ENCODE data around the gene SYNE2. TPM values are rescaled to one million over a fixed set of nuclear protein-coding genes. Genes with fewer than 3 reads are reported as not detected.

SYNE2 gene
- polyA plus RNA-seq, 1 donor from 2014 or later: 18.1 TPM

GRCh38 chr14:63982629-63983028 is 129.8 kb downstream of the SYNE2 start:
- Mint-ChIP-seq H3K27ac (no peak overlapping the region), H3K36me3 (peaks cover 4% of the 10 kb centered on the region), H3K9me3 (no peaks in the 10 kb centered on the region)

DNA sequence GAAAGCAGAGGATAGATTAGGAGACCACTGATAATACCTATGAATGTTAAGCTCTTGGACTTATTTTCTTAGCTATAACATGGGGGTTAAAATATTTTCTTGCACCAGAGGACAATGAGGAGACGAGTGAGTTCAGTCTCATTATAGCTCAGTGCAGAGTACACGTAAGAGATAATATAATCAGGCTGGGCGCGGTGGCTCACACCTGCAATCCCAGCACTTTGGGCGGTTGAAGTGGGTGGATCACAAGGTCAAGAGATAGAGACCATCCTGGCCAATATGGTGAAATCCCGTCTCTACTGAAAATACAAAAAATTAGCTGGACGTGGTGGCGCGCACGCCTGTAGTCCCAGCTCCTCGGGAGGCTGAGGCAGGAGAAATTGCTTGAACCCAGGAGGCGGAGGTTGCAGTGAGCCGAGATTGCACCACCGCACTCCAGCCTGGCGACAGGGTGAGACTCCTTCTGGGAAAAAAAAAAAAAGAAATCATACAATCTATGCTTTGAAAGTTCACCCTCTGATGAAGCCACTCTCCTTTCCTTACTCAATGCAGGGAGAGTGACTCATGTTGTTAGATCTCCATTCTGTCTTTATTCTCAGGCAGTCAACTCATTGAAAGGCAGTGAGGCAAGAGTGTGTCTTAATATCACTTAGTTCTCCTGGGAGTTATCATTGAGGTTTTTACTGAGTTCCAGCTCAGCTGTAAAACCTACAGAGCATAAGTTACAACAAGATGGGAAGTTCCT is 134.2 kb downstream of the SYNE2 start:
- Mint-ChIP-seq H3K9me3 (no peaks in the 10 kb centered on the region), H3K4me1 (peaks cover 0 to 6% (median 4%) of the 10 kb centered on the region in 3 donors), H3K36me3 (peaks cover 4% of the 10 kb centered on the region), H3K4me3 (no peak overlapping the region), H3K27ac (no peak overlapping the region), H3K27me3 (no peaks in the 10 kb centered on the region)

More at GRCh38 chr14:63982629-63983028, 129.8 kb downstream of the SYNE2 start:
- Mint-ChIP-seq H3K27me3 (no peaks in the 10 kb centered on the region), H3K4me1 (no peaks in the 10 kb centered on the region), H3K4me3 (no peak overlapping the region)

DNA sequence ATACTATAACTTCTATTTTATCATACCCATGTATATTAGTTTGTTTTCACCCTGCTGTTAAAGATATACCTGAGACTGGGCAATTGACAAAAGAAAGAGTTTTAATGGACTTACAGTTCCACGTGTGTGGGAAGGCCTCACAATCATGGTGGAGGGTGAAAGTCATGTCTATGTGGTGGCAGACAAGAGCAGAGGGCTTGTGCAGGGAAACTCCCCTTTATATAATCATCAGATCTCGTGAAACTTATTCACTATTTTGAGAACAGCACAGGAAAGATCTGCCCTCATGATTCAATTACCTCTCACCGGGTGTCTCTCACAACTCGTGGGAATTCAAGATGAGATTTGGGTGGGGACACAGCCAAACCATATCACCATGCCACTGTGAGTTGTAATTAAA is 135.8 kb downstream of the SYNE2 start:
- no peak overlapping the region for H3K27ac Mint-ChIP-seq

DNA sequence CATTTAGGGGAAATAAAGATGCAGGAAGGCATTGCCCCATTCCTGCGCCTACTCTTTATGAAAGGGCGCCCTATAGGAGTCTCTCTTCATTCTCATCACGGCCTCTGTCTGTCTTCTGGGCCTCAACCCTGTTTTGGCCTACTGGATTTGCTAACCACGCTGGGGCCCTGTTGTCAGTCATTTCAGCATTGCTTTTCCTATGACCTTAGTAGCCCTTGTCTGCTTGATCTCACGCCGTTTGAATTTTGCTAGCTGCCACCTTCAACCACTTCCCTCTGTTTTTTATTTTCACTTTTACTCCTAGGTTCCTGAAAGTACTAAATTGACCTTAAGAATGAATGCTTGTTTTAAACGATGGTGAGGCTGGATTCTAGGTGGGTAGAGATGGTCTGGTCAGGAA is 139.0 kb downstream of the SYNE2 start:
- Mint-ChIP-seq H3K4me3 (peak overlapping the region in 1 of 4 donors; percentile 55), H3K4me1 (peaks cover 0 to 8% (median 6%) of the 10 kb centered on the region in 3 donors), H3K27ac (no peak overlapping the region), H3K9me3 (no peaks in the 10 kb centered on the region), H3K27me3 (no peaks in the 10 kb centered on the region), H3K36me3 (peaks cover 2% of the 10 kb centered on the region)

More for the DNA sequence above, 135.8 kb downstream of the SYNE2 start:
- Mint-ChIP-seq H3K9me3 (no peaks in the 10 kb centered on the region), H3K27me3 (no peaks in the 10 kb centered on the region), H3K36me3 (peaks cover 2% of the 10 kb centered on the region), H3K4me1 (peaks cover 0 to 8% (median 6%) of the 10 kb centered on the region in 3 donors), H3K4me3 (no peak overlapping the region)

GRCh38 chr14:63992858-63993257 is 140.1 kb downstream of the SYNE2 start:
- H3K27ac Mint-ChIP-seq: peak overlapping the region in 1 of 3 donors; percentile 65

DNA sequence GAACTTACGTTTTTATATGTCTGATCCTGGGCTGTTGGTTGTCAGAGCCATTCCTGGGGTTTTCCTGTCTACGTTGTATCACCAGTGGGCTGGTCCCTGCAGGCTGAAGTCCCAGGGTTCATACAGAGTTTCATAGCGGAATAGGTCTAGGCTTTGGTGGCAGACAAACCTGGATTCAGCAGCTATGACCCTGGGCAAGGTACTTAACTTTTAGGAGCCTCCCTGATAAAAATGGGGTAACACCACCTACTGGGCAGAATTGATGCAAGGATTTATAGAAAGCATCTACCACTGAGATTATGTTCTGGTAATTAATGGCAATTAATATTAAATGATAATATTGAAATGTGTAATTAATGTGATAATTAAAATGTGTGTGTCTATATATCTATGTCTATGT is 141.2 kb downstream of the SYNE2 start:
- H3K4me3 Mint-ChIP-seq: no peak overlapping the region
- H3K27ac Mint-ChIP-seq: no peak overlapping the region
- peaks cover 3% of the 10 kb centered on the region for H3K36me3 Mint-ChIP-seq
- peaks cover 0 to 8% (median 6%) of the 10 kb centered on the region in 3 donors for H3K4me1 Mint-ChIP-seq
- no peaks in the 10 kb centered on the region for H3K9me3 Mint-ChIP-seq
- no peaks in the 10 kb centered on the region for H3K27me3 Mint-ChIP-seq

More at GRCh38 chr14:63992858-63993257, 140.1 kb downstream of the SYNE2 start:
- Mint-ChIP-seq H3K4me1 (peaks cover 0 to 8% (median 6%) of the 10 kb centered on the region in 3 donors), H3K27me3 (no peaks in the 10 kb centered on the region), H3K36me3 (peaks cover 3% of the 10 kb centered on the region), H3K4me3 (no peak overlapping the region), H3K9me3 (no peaks in the 10 kb centered on the region)

GRCh38 chr14:63995285-63995684 is 142.5 kb downstream of the SYNE2 start:
- Mint-ChIP-seq H3K27me3 (no peaks in the 10 kb centered on the region), H3K9me3 (no peaks in the 10 kb centered on the region), H3K4me3 (no peak overlapping the region), H3K27ac (no peak overlapping the region), H3K36me3 (peaks cover 3% of the 10 kb centered on the region), H3K4me1 (peaks cover 0 to 8% (median 6%) of the 10 kb centered on the region in 3 donors)

DNA sequence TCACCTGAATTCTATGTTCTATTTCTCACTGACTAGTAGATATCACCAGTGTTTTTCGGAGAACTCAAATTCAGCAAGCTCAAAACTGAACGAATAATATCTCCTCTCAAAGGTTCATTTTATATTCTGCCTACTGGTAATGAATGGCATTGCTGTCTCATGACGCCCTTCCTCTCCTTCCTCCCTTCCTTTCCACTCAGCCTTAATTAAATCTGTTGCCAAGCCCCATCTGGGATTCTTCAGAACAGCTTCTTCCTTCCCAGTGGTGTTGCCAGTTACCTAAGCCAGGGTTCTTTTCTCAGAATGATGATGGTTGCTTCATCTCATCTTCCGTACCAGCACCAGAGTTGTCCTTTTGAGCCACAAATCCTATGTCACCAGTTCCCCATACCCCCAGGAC is 143.2 kb downstream of the SYNE2 start:
- no peak overlapping the region for H3K27ac Mint-ChIP-seq
- H3K36me3 Mint-ChIP-seq: peaks cover 7% of the 10 kb centered on the region
- H3K27me3 Mint-ChIP-seq: no peaks in the 10 kb centered on the region
- H3K4me1 Mint-ChIP-seq: peaks cover 0 to 8% (median 6%) of the 10 kb centered on the region in 3 donors
- H3K9me3 Mint-ChIP-seq: peaks cover 0 to 2% (median 0%) of the 10 kb centered on the region in 3 donors
- H3K4me3 Mint-ChIP-seq: no peak overlapping the region

DNA sequence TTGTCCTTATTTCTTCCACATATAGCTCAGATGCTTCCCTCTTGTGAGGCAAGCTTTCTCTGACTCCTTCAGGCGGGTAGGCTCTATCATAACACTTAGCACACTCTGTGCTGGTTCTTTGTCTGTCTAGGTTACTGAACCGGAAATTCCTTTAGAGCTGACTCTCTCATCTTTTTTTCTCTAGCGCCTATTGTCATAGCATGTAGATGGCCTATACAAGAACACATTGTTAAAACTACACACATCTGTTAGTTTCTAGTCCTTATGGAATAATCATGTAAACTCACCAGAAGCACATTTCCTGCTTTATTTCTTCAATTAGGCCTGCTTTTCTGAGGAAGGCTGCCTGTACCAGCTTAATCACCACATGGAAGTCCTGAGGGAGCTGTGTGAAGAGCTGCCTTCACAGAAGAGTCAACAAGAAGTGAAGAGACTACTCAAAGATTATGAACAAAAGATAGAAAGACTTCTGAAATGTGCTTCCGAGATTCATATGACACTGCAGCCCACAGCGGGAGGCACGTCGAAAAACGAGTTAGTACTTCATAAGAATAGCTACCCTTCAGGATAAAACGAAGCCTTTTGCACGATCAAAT is 143.9 kb downstream of the SYNE2 start:
- H3K4me3 Mint-ChIP-seq: no peak overlapping the region
- H3K27ac Mint-ChIP-seq: no peak overlapping the region
- H3K4me1 Mint-ChIP-seq: peaks cover 0 to 6% (median 3%) of the 10 kb centered on the region in 3 donors
- H3K9me3 Mint-ChIP-seq: peaks cover 0 to 2% (median 0%) of the 10 kb centered on the region in 3 donors
- no peaks in the 10 kb centered on the region for H3K27me3 Mint-ChIP-seq
- H3K36me3 Mint-ChIP-seq: peaks cover 7% of the 10 kb centered on the region

DNA sequence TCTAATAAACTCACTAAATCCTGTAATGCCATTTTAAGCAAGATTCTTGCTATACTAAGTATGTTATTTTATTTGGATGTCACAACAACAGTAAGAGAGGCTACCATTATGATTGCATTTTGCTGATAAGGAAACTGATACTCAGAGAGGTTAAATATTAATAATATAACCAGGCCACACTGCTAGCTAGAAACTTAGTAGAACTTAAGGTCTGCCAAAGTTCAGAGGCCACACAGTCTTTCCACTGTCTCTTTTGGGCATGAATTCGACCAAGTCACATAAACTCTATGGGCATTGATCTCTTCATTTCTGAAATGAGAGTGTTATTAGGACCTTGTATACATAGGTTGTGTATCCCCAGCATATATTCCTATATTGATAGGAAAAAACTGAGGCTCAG is 147.9 kb downstream of the SYNE2 start:
- H3K27me3 Mint-ChIP-seq: no peaks in the 10 kb centered on the region
- peaks cover 0 to 3% (median 2%) of the 10 kb centered on the region in 3 donors for H3K4me1 Mint-ChIP-seq
- peaks cover 0 to 2% (median 0%) of the 10 kb centered on the region in 3 donors for H3K9me3 Mint-ChIP-seq
- H3K36me3 Mint-ChIP-seq: peaks cover 8% of the 10 kb centered on the region
- no peak overlapping the region for H3K4me3 Mint-ChIP-seq
- no peak overlapping the region for H3K27ac Mint-ChIP-seq

- Mint-ChIP-seq H3K9me3 (no peaks in the 10 kb centered on the region), H3K36me3 (peaks cover 2% of the 10 kb centered on the region), H3K27ac (no peak overlapping the region), H3K4me1 (peaks cover 0 to 5% (median 0%) of the 10 kb centered on the region in 3 donors), H3K27me3 (no peaks in the 10 kb centered on the region), H3K4me3 (no peak overlapping the region)
Measured at GRCh38 chr14:64005822-64006221, 153.0 kb downstream of the SYNE2 start.

DNA sequence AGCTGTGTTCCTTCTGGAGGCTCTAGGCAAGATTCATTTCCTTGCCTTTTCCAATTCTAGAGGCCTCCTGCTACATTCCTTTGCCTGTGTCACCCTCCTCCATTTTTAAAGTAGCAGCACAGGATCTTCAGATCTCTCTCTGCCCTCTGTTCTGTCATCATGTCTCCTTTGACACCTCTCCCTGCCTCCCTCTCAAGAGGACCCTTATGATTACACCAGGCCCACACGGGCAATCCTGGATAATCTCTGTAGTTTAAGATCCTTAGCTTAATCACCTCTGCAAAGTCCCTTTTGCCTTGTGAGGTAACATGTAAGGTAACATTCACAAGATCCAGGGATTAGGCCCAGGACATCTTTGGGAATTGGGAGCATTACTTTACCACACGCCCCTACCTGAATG is 155.2 kb downstream of the SYNE2 start:
- H3K27me3 Mint-ChIP-seq: no peaks in the 10 kb centered on the region
- H3K9me3 Mint-ChIP-seq: no peaks in the 10 kb centered on the region
- H3K36me3 Mint-ChIP-seq: peaks cover 2% of the 10 kb centered on the region
- H3K4me3 Mint-ChIP-seq: no peak overlapping the region
- H3K27ac Mint-ChIP-seq: no peak overlapping the region
- H3K4me1 Mint-ChIP-seq: peaks cover 0 to 5% (median 0%) of the 10 kb centered on the region in 3 donors

DNA sequence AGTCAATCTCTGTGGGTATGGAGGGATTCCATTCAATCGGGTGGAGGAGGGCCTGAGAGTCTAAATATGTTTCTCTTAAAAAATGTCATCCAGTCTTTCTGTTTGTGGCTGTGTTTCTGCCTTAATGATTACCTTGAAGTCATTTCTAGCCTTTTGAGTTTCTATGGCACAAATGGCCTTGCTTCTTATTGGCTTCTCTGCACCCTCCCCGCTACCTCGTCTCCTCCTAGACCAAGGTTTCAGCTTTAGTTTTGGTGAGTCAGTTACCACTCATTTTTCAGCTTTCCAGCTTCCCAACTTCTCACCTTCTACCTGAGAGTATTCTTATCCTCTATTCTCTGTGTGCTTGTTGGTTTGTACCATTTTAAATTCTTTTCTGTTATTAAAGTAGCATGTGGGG is 159.2 kb downstream of the SYNE2 start:
- H3K27ac Mint-ChIP-seq: no peak overlapping the region
- peaks cover 4% of the 10 kb centered on the region for H3K36me3 Mint-ChIP-seq
- H3K9me3 Mint-ChIP-seq: no peaks in the 10 kb centered on the region
- H3K27me3 Mint-ChIP-seq: no peaks in the 10 kb centered on the region
- no peak overlapping the region for H3K4me3 Mint-ChIP-seq
- no peaks in the 10 kb centered on the region for H3K4me1 Mint-ChIP-seq

DNA sequence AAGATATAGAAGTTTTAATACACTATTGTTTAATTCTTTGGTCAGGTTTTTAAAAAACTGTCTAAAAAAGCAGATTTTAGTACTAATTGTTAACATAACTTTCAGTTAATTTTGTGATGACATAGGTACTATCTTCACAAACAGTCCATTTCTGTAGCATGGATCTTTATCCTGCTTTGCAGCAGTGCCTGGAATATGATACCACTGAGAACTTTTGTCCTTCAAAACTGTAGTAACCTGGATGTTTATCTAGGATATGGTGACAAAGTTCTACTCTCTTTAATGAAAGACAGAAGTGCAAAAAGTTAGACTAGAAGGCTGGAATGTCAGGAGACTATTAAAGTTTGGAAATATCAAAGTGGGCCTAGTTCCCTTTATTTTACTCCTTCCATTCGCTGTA is 159.9 kb downstream of the SYNE2 start:
- no peak overlapping the region for H3K4me3 Mint-ChIP-seq
- H3K36me3 Mint-ChIP-seq: peaks cover 4% of the 10 kb centered on the region
- no peaks in the 10 kb centered on the region for H3K27me3 Mint-ChIP-seq
- H3K27ac Mint-ChIP-seq: no peak overlapping the region
- H3K9me3 Mint-ChIP-seq: no peaks in the 10 kb centered on the region
- no peaks in the 10 kb centered on the region for H3K4me1 Mint-ChIP-seq

DNA sequence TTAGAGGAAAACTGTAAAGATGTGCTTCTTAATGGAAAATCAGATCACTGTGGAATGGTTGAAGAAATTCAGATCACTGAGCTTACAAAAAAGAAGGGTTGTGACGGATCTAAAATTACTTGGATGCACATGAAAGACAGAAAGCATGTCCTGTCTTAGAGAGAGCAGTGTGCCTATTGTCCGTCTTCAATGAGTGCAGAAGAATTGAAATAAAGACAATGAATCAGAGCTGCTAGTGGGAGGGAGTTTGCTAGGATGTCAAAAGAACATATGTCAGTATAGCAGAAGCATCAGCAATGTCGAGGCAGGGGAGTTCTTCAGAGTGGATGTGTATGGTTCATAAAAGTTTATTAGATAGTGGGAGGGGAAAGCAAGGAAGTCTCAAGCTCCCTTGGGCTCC is 172.7 kb downstream of the SYNE2 start:
- no peak overlapping the region for H3K27ac Mint-ChIP-seq
- no peaks in the 10 kb centered on the region for H3K27me3 Mint-ChIP-seq
- no peaks in the 10 kb centered on the region for H3K4me1 Mint-ChIP-seq
- H3K36me3 Mint-ChIP-seq: peaks cover 2% of the 10 kb centered on the region
- no peak overlapping the region for H3K4me3 Mint-ChIP-seq
- no peaks in the 10 kb centered on the region for H3K9me3 Mint-ChIP-seq

DNA sequence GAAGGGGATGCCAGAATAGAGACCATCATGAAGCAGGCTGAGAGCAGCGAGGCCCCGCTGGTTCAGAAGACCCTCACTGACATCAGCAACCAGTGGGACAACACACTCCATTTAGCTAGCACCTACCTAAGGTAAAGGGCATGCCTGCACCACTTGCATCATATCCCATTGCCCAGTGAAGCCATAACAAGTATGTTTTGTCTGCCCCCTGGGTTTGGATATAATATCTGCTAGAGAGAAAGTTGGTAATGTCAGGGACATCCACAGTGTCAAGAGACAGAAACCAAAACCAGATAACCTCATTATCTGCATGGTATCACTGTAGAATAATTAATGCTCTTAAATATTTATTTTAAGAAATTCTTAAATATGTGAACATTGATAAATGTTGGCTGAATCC is 173.8 kb downstream of the SYNE2 start:
- Mint-ChIP-seq H3K9me3 (no peaks in the 10 kb centered on the region), H3K27me3 (no peaks in the 10 kb centered on the region)

More for the DNA sequence above, 173.8 kb downstream of the SYNE2 start:
- Mint-ChIP-seq H3K27ac (no peak overlapping the region), H3K4me1 (no peaks in the 10 kb centered on the region), H3K4me3 (no peak overlapping the region), H3K36me3 (peaks cover 2% of the 10 kb centered on the region)
